ENCODE measurements around the gene PLXNB3. TPM values are rescaled to one million over a fixed set of nuclear protein-coding genes. Genes with fewer than 3 reads are reported as not detected.

PLXNB3 gene
- total and polyA plus RNA-seq, 2 of the 13 experiments (the other 11 are each of a cell fraction or from before 2014, with no cell fraction given): 3.0 to 6.9 TPM

DNA sequence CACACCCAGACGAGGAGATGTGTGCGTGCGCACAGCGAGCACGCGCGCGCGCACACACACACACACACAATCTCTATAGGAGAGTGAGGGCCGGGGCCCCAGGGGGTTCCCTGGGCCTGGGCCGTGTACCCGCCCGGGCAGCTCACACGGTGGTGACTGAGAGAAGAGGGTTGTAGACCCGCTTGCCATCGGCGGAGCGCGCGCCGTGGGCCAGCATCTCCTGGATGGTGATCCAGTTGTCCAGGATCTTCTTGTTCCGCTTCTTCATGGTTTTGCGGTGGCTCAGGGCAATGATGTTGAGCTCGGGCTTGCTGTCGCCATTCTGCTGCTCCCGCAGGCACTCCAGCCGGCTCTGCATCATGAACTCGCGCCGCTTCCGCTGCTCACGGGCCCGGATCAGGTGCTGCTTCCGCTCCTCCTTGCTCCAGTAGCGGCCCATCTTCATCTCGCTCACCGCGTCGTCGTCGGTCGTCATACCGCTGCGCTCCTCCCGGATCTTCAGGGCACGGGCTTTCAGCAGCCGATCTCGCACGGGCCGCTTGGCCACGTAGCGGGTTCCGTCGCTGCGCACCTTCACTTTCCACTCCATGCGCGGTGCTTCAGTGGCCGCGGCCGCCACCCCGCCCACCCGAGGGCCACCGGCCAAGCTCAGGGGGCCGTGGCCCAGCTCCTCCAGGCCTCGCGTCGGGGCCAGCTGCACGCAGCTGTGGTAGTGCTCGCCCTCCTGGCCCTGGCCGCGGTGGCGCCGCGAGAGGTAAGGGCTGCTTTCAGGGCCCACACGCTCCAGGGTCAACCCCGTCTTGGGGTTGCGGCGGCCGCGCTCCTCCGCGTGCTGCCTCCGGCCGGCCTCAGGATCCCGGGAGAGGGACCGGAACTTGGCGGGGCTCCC is 39.4 kb downstream of the PLXNB3 start:
- in situ Hi-C loops (cut with HindIII; ENCODE audit: extremely low pct_ligation_motif_present, low pct_unique_long_range_greater_than_20kb) (no loop called here), intact Hi-C loops (cut with micrococcal nuclease; ENCODE audit: unreplicated experiment) (no loop called here)
- ATAC-seq (no peak), FAIRE-seq (no peak), DNase-seq (ENCODE audit: low spot score) (no peak)
- no peak overlapping the region for H3K4me2 ChIP-seq (ENCODE audit: low read depth, low read length)
- no peak overlapping the region for H3K4me3 ChIP-seq (replicated peaks in 1 of 3; ENCODE audit: insufficient read depth in 1 of 3, low read depth in 2 of 3, low read length in 3 of 3)
- peaks cover 0 to 1% of the 10 kb centered on the region in 2 experiments; a peak in 1 of 5 replicates for H3K36me3 ChIP-seq (replicated peaks in 1 of 2; ENCODE audit: control insufficient read depth in 1 of 2, insufficient read depth in 2 of 2, low read length in 2 of 2)
- no peaks in the 10 kb centered on the region for H4K20me1 ChIP-seq (ENCODE audit: insufficient read depth, low read length)
- 80% methylated on average over 42 of the region's 87 CpGs for WGBS (ENCODE audit: low lambda C conversion rate)
- BruUV-seq (replicated peaks): no TSS peak
- ChIA-PET POLR2A (interaction anchor here (0.8 kb wide), 1 partner anchor 13 kb away, joined by 3 read pairs; no protein-coding TSS in a partner anchor), CTCF (ENCODE audit: low intra/inter-chr PET ratio, low total read pairs) (no interaction called here)
- H3K79me2 ChIP-seq (ENCODE audit: insufficient read depth, low read length): no peaks in the 10 kb centered on the region
- no peaks in the 10 kb centered on the region for H3K4me1 ChIP-seq (ENCODE audit: insufficient read depth, low read length)
- no peak overlapping the region for H3K9ac ChIP-seq (ENCODE audit: insufficient read depth, low read depth, low read length)
- H3K27me3 ChIP-seq (ENCODE audit: control insufficient read depth in 1 of 2, insufficient read depth in 2 of 2, low read length in 2 of 2): peaks cover 2 to 27% of the 10 kb centered on the region in 2 experiments; a peak in 3 of 5 replicates
- H3K27ac ChIP-seq (ENCODE audit: extremely low read length, insufficient read depth, low read length): no peak overlapping the region
- TF ChIP-seq ZNF510 (CRISPR knock-in tag; IDR thresholded peaks at IDR 0.05; ENCODE audit: low read depth): no peak
- no peak for TF ChIP-seq ZNF12 (CRISPR knock-in tag; IDR thresholded peaks at IDR 0.05)
- TF ChIP-seq, protein P1, sequence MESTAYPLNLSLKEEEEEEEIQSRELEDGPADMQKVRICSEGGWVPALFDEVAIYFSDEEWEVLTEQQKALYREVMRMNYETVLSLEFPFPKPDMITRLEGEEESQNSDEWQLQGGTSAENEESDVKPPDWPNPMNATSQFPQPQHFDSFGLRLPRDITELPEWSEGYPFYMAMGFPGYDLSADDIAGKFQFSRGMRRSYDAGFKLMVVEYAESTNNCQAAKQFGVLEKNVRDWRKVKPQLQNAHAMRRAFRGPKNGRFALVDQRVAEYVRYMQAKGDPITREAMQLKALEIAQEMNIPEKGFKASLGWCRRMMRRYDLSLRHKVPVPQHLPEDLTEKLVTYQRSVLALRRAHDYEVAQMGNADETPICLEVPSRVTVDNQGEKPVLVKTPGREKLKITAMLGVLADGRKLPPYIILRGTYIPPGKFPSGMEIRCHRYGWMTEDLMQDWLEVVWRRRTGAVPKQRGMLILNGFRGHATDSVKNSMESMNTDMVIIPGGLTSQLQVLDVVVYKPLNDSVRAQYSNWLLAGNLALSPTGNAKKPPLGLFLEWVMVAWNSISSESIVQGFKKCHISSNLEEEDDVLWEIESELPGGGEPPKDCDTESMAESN (CRISPR knock-in tag; conservative IDR thresholded peaks at IDR 0.05): no peak
- TF ChIP-seq KLF9 (CRISPR knock-in tag; IDR thresholded peaks at IDR 0.05; ENCODE audit: low read depth): no peak
- TF ChIP-seq FOXK1 (CRISPR knock-in tag; IDR thresholded peaks at IDR 0.05; ENCODE audit: borderline replicate concordance, low read depth): no peak
- no peak for TF ChIP-seq RNF2 (conservative IDR thresholded peaks at IDR 0.05; ENCODE audit: low read depth)
- no peak for TF ChIP-seq ZC3H4 (CRISPR knock-in tag; IDR thresholded peaks at IDR 0.05; ENCODE audit: borderline replicate concordance)
- TF ChIP-seq MYNN (CRISPR knock-in tag; IDR thresholded peaks at IDR 0.05; ENCODE audit: low read depth): no peak
- no peak for TF ChIP-seq ZNF460 (CRISPR knock-in tag; IDR thresholded peaks at IDR 0.05; ENCODE audit: borderline replicate concordance)
- H2AFZ ChIP-seq (ENCODE audit: low read length): no peak overlapping the region
- no peaks in the 10 kb centered on the region for H3K9me3 ChIP-seq (ENCODE audit: low read length)

Data from HepG2 (cell line).